Measurements from ENCODE around the gene APOA1.

The APOA1 gene

DNA sequence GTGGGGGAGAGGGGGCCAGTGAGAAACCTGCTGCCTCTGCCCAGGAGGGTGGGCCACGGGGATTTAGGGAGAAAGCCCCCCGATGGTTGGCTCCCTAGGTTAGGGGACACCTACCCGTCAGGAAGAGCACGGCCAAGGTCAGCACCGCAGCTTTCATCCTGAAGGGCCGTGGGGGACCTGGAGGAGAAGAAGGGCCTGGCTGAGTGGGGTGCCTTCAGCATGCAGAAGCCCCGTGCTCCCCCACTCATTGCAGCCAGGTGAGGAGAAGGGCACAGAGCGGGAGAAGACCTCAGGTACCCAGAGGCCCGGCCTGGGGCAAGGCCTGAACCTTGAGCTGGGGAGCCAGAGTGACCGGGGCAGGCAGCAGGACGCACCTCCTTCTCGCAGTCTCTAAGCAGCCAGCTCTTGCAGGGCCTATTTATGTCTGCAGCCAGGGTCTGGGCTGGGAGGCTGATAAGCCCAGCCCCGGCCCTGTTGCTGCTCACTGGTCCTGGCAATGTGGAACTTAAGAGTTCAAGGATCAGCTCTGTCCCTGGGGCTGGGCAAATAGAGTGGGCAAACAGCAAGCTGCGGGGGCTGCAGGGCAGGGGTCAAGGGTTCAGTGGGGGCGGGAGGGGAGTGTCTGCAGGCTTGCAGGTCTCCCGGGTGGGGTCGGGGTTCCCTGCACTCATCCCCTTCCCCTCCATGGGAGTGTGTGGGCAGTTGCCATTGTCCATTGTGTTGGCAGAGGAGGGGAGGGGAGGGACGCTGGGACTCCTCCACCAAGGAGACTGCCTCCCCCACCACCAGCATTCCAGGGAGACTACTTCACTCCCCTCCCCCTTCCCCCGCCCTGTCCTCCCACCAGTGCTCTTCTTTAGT is at the start of gene APOA1:
Gene APOA1, minus strand, starts transcription at position 392 of the 861 bp plus-strand sequence. Its CDS starts 235 bp downstream, at position 157.
- DNase-seq, result peak in 1 of 56 donors; percentile 30

DNA sequence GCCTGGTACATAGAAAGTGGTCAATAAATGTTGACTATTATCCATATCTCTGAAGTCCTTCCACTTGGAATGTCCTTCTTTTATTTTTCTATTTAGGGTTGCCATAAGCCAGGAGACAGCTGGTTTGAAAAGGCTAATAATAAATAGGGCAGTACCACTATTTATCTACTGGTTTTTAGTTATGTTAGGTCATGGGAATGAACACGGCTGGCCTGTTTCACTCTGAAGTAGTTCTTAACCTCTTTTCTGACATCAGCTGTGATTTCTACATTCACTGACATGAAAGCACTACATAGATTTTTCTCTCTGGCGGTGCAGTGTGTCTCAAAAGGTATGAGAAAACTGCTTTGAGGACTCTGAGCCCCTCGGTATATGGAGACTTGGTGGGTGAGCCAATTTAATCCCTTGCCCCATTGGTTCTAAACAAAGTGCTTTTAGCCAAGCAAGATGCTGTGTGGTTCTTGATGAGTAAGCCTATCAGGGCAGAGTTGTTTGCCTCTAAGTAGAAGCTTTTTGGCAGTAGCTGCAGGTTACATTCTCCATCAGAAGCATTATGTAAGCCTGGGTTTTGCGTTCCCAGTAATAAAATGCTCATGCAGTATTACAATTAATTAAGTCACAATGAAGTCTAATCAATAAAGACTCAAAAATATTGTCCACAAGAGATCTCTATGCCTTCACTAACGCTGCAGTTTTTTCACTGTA is 48.7 kb upstream of the APOA1 start:
- DNase-seq, result peak in 3 of 56 donors; percentile 17 to 26 (median 26)

DNA sequence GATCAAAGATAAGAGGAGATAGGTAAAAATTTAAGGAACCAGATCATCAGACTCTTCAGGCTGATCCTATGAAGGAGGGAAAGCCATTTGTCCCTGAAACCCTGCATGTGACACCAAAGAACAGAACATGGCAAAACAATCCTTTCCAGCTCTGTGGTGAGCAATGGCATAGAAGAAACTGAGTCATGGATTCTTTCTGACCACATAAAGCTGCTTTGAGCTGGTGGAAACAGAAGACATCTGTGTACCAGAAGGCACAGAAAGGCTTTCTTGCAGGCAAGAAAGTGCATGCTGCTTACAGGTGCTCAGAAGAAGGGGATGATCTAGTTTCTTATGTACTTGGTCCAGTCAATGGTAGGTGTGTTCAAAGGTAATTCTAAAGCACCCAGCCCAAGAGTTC is 45.0 kb upstream of the APOA1 start:
- no peak for DNase-seq

DNA sequence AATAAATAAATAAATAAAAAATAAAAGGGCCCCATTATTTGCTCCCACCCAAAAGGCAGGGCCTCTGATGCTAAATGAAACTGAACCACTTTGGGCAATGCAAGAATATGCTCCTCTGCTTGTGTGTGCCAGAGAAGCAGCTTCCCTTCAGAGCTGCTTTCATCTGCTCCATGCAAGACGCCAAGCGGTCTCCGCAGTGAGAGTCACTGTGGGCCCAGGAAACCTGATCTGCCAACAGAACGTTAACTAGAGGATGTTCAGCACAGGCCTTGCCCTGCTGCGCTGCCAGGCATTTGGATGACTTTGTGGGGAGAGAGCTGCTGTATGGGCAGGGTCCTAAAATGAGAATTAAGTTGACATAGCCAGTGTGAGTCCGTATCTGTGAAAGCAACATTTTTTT is 43.7 kb upstream of the APOA1 start:
- DNase-seq, result peak in 16 of 56 donors; percentile 8 to 64 (median 25)

DNA sequence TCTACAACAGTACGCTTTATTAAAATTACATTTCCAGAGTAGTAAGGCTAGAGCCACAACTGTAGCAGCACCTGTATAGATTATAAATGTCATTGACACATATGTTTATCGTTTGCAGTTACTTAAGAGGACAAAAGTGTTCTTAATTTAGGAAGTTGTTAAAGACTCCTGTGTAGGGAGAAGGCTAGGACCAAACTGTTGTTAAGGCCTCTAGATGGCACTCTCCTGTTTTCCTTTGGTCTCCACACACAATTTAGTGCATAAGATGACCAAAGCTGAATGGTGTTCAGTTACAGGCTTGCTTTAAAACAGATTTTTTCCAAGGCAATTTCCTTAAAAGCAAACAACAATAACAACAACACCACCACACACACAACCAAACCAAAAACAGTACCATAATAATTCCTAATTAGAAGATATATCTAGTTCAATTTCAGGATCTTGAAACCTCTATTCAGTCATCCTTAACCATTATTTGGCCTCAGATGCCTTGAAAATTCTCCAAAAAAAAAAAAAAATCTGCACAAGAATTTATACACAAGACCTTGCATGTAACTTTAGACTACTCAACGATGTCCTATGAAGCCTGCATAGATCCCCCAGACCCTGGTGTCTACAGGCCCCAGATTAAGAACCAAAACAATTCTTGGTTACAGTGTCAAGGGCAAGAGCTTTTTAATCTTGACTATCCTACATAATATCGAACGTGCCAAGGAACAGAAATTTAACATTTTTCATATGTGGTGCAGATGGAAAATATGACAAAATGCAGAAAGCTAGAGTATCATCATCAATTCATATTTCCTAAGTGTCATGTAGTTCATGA is 42.6 kb upstream of the APOA1 start:
- peak in 5 of 56 donors; percentile 18 to 66 (median 31) for DNase-seq

DNA sequence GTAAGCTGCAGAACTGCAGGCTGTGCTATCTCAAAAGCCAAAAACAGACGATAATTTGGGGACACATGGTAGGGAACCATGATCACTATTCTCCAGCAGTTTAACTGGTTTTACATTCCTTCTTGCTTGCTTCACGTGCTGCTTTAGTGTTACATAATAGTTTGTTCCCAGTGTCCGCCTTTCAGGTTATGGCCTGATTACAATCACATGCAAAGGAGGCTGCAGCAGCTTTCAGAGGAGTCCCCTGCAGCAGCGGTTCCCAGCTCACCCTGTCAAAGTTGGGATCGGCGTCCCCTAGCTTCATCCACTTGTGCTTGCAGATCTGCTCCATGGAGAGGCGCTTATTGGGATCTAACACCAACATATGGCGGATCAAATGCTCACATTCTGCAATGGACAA is 39.2 kb upstream of the APOA1 start:
- no peak for DNase-seq

DNA sequence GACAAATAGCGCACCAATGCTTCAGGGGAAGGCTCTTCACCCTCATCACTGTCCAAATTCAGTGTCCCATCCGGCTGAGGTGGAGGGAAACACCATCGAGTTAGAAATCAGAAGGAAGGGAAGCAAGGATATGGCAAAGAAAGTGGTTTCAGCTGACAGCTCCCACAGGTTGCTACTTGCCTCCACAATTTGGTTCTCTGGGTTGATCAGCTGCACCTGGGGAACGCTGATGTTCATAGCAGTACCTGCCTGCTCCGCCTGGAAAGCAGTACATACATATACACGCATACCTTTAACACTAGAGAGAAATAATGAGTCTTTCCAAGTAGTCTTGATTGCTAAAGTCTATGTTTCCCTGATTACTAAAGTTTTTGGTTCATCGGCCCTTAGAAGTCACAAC is 37.8 kb upstream of the APOA1 start:
- no peak for DNase-seq

DNA sequence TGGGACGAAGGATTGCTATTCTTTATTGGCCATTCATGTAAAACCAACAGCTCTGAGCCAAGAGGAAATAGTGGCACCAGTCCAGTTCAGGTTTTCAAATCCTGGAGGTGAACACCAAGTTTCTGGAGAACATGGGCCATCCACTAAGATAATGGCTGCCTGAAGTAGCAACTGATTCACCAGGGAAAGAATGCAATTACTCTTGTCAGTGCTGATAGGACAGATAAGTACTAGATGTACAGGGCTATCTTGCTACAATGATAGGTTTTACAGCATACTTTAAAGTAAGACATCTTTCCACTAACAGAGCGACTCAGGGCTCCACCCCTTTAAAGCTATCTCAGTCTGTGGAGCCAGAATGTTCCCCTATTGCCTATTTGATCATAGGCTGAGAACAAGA is 36.8 kb upstream of the APOA1 start:
- no peak for DNase-seq

DNA sequence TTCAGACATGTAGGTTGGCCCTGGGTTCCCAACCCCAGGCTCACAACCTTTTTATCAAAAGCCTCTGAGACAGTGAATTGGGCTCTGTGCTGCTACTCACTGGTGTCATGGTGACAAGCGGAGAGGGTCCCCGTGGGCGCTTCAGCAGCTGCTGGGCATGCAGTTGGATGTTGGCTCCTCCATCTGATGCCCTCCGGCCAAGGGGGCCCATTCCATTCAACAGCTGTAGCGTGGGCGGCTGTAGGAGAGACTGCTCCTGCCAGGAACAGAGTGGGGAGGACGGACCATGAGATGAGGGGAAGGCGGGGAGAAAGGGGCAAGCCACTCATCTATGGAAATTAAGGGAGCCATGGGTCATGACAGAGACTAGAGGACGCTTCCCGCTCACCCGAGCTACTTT is 36.0 kb upstream of the APOA1 start:
- DNase-seq, result no peak

DNA sequence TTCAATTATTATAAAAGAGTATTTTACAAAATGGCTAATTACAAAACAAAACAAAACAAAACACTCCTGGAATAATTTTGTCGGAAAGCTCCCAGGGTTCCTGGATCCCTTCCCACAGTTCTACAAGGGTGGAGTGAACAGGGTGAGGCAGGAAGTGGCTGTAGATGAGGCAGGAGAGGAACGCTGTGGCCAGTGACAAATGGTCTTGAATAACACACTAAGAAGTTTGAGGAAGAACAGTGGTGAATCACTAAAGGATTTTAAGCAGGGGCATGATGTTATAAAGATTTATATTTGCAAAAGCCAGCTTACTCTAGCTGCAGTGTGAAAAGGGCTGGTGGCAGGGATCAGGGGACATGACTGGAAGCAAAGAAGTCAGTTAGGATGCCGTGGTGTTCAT is 33.8 kb upstream of the APOA1 start:
- no peak for DNase-seq

DNA sequence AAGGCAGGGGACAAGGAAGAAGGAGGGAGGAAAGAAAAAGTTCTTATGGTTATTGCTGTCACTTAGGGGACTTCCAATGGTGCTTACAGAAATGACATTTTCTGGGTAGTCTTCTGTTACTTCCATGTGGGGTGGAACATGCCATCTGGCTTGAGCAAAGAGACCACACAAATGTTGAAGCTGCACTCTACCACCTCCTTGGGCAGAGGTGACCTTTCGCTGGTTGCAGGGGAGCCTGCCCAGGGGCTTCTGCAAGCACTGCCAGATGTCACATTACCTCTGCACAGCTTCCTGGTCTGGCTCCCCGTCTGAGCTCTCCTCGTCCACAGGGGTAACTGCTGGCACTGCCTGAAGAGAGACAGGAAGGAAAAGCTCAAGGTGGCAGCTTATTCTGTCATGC is 32.6 kb upstream of the APOA1 start:
- no peak for DNase-seq

DNA sequence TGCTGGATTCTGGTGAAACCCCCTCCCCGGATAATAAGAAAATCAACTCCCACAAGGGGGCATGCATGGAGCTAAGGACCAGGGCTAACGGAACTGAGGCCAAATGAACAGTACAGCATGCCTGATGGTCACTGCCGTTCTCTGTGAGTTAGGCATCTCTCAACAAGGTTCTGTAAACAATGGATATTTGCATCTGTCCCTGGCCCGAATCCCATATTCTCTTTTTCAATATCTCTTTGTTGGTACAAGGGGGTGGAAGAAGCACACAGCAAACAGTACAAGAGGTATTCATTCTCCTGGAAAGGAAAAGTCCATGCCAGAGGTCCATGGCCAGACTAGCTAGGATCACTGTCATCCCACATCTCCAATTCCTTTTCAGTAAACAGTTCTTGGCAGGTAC is 32.2 kb upstream of the APOA1 start:
- DNase-seq, result peak in 13 of 56 donors; percentile 10 to 46 (median 30)

DNA sequence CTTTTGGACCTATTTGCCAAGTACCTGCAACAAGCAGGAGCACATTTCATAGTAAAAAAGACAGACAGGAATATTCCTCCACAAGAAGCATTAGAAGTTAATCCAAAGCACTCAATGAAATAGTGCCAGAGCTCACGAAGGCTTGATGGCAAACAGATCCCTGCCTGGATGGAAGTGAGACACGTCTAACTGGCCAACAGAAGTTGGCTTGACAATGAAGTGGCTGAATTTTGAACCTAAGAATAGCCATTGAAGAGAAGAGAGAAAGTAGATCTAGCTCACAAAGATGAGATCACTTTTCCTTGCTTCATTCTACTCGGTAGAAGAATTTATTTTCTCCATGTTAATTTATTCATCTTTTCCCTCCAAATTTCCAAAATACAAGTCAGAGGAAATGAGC is 30.6 kb upstream of the APOA1 start:
- DNase-seq, result no peak

DNA sequence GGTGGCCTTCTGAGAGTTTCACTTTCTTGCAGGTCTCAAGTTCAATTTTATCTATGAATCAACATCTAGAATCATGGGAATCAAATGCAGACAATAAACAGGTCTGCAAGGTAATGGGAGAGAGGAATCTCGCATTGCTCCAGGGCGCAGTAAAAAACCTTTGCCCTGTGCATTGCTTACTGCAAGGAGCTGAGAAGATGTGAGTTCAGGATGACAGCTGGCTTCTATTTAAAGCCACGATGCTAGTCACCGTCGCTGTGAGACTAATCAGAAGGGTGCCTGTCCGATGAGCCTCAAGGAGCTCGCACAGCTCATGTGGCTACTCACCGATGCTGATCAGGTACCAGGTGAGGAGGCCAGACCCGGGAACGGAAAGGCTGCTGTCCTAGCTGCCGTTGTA is 30.2 kb upstream of the APOA1 start:
- DNase-seq, result no peak

DNA sequence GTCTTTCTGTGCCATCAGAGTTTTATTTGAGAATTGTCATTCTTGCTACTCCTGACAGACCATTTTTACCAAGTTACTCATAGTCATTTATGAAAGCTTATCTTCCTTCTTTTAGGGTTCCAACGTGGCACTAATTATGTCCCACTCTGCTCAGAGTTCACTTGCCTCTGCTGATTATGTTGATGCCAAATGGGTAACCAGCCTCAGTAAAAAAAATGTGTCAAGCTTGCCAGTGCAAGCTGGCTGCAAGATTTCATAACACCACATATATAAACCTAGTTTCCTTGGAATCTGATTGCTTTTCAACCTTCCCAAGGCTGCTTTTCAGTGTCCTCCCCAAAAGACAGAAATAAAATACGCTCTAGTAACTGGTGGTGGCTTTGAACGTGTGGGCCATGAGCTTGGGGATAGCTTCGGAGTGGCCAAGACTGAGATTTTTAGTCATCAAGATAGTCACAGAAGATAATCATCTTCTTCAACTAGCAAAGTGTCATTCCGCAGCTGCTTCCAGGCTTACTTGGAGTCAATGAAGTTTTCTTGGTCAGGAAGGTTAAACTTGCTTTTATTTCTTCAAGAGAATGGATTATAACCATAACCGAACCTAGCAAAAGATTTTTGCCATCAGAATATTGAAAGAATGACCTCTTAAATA is 29.5 kb upstream of the APOA1 start:
- DNase-seq, result no peak

DNA sequence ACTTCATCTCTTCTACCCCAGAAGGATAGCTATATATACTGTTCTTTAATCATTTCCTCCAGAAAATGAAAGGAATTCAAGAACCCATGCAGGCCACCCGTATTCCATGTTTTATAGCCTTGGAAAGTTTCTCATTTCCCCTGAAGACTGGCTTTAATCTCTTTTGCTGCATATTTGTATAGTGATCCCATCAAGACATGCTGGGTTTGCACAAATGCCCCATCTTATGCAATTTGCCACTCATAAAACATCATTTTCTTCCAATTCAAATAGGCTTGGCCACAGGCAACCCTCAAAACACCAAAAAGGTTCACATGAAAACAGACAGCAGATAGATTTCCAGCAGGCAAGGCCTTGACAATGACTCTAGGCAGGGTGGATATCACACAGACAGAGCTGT is 28.3 kb upstream of the APOA1 start:
- DNase-seq, result no peak

DNA sequence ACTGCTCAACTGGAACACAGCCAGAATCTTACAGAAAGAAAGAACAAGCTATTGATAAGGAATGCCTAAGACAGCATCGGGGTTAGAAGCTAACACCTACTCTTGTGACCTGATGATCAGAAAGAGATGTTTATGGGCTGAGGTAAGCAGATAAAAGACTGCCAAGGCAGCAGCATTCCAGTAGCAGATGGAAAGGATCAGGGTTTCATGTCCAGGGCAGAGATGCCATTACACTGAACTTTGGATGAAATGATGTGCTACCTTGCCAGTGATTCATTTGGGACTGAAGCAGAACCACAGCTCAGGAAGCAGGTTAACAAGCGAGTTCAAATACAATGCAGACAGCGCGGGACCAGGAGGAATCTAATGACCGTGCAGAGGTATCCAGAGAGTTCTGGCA is 27.1 kb upstream of the APOA1 start:
- no peak for DNase-seq

DNA sequence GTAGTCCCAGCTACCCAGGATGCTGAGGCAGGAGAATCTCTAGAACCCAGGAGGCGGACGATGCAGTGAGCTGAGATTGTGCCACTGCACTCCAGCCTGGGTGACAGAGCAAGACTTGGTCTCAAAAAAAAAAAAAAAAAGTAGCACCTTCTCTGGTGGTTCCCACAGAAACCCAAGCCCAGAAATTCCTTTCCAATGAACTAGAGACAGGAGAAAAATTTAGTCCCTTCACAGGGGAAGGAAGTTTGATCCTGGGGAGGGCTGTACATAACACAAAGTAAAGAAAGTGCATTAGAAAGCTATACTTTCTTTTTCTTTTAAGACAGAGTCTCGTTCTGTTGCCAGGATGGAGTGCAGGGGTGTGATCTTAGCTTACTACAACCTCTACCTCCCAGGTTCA is 25.5 kb upstream of the APOA1 start:
- DNase-seq, result no peak

DNA sequence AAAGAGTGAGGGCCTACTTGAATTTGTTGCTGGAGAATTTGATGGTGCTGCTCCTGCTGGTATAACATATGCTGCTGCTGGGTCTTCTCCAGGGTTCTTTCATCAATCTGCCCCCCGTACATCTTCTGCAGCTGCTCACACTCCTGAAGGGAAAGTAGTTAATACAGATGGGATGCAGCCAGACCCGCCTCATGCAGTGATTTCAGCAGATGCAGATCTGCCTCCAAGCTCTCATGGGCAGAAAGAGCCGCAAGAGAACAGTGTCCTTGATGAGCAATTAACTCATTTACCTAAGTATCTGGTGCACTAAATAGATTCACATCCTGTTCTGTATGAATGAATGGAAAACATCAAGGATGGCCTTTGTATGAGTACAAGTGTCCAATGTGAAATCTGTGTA is 24.8 kb upstream of the APOA1 start:
- no peak for DNase-seq

DNA sequence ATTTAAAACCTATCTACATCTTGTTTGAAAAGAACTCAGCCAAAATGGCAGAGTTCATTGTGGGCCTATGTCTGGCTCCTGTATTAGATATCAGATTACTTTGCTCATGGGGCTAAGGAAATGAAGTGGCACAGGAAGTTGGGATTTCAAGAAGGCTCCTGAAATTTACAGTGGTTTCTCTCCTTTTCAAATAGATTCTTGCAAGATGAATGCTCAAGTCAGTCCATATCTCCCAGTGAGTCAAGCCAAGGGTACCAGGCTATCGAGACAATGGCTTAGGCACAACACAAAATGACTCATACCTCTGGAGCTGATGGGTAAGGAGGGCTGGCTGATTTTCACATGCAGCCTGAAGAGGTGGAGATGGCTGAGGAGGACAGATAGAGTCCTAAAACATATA is 24.1 kb upstream of the APOA1 start:
- no peak for DNase-seq

DNA sequence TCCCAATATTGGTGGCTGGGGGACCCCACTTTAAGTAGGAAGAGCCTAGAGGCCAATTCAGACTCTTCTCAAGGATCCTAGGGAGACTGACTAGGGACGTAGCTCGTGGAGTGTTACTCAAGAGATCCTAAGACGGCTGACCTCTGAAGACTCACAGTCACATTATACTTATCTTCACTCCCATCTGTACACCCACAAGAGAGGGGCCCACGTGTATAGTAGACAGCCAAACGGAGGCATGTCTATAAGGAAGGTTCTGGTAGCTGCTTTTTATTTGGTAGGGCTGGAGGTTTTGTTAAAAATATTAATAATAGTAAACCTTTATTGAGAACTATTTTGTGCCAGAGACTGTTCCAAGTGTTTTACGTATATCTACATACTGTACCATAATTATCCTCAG is 22.9 kb upstream of the APOA1 start:
- DNase-seq, result no peak
